Urothelium cell line (cell line): ENCODE results near the gene GJB4.

Source experiments
- DNase-seq: peaks from one replicate; pipeline ENCODE4 v3.0.0; 2011; ENCODE audit warnings: low spot score, mixed read lengths
- FAIRE-seq: peaks from 2 replicates; lab custom pipeline; 2011; peaks lifted over from hg19 to GRCh38; lab: Jason Lieb, UNC

GJB4 gene

GRCh38 chr1:34776911-34777310, 17.4 kb downstream of the GJB4 start:
- DNase-seq (no peak), FAIRE-seq (no peak)

GRCh38 chr1:34777519-34778321, 18.2 kb downstream of the GJB4 start:
- no peak for DNase-seq
- peak; percentile 97 for FAIRE-seq

- FAIRE-seq, result no peak
Observed at GRCh38 chr1:34778381-34778780, 18.8 kb downstream of the GJB4 start.

GRCh38 chr1:34779005-34779404, 19.5 kb downstream of the GJB4 start:
- no peak for FAIRE-seq

More at GRCh38 chr1:34778381-34778780, 18.8 kb downstream of the GJB4 start:
- no peak for DNase-seq

GRCh38 chr1:34779526-34779925, 20.0 kb downstream of the GJB4 start:
- DNase-seq (no peak), FAIRE-seq (no peak)

More at GRCh38 chr1:34779005-34779404, 19.5 kb downstream of the GJB4 start:
- no peak for DNase-seq

GRCh38 chr1:34779962-34780361, 20.4 kb downstream of the GJB4 start:
- FAIRE-seq, result no peak
- no peak for DNase-seq

GRCh38 chr1:34780528-34780927, 21.0 kb downstream of the GJB4 start:
- DNase-seq (no peak), FAIRE-seq (no peak)

GRCh38 chr1:34781071-34781843, 21.7 kb downstream of the GJB4 start, which contains the start of gene GJB3:
TSS of gene GJB3 (plus strand) at chr1:34781214. CDS start at chr1:34784763, 3,549 bp downstream.
- peak; percentile 72 for DNase-seq
- FAIRE-seq, result no peak

- no peak for DNase-seq
- no peak for FAIRE-seq
Observed at GRCh38 chr1:34781844-34782391, 22.4 kb downstream of the GJB4 start.

- FAIRE-seq, result no peak
- no peak for DNase-seq
Observed at GRCh38 chr1:34784751-34785221, 25.2 kb downstream of the GJB4 start.

GRCh38 chr1:34785231-34785874, 25.8 kb downstream of the GJB4 start:
- no peak for FAIRE-seq

GRCh38 chr1:34785875-34786470, 26.4 kb downstream of the GJB4 start:
- no peak for FAIRE-seq
- DNase-seq, result no peak

More at GRCh38 chr1:34785231-34785874, 25.8 kb downstream of the GJB4 start:
- no peak for DNase-seq

GRCh38 chr1:34786521-34787325, 27.2 kb downstream of the GJB4 start:
- peak; percentile 67 for DNase-seq
- FAIRE-seq, result peak; percentile 80

- DNase-seq (no peak), FAIRE-seq (no peak)
Observed at GRCh38 chr1:34787461-34788420, 28.2 kb downstream of the GJB4 start.

- FAIRE-seq (no peak), DNase-seq (no peak)
Observed at GRCh38 chr1:34790985-34791384, 31.4 kb downstream of the GJB4 start.

- no peak for DNase-seq
- FAIRE-seq, result no peak
Observed at GRCh38 chr1:34792424-34792823, 32.9 kb downstream of the GJB4 start.

GRCh38 chr1:34792868-34793727, 33.6 kb downstream of the GJB4 start, which contains the start of gene GJA4:
TSS of gene GJA4 (plus strand) at chr1:34792999. CDS start at chr1:34794214, 1,215 bp downstream.
- FAIRE-seq, result no peak
- no peak for DNase-seq
